Cardiac muscle cell (in vitro differentiated cells and primary cell): ENCODE results near the gene ASXL2. TPM values are rescaled to one million over a fixed set of nuclear protein-coding genes. Genes with fewer than 3 reads are reported as not detected.

Experiments
- DNase-seq, 2 donors: peaks; one replicate each; pipeline versions ENCODE4 v3.0.0 to v3.0.0-alpha.2; 2010 to 2017; ENCODE audit warnings: low read depth in 1 of 2, low spot score in 1 of 2
- H3K27ac ChIP-seq: fragments of 200-600 bp; sonication (generic); 2 replicates; pipeline ENCODE4 v1.5.1; 2016
- H3K27me3 ChIP-seq: fragments of 200-600 bp; sonication (generic); 2 replicates; pipeline ENCODE4 v1.6.0; 2016; ENCODE audit warnings: control low read depth
- H3K36me3 ChIP-seq: fragments of 200-600 bp; sonication (generic); 2 replicates; pipeline ENCODE4 v1.5.1; 2016; ENCODE audit warnings: control low read depth
- H3K4me1 ChIP-seq: fragments of 200-600 bp; sonication (generic); 2 replicates; pipeline ENCODE4 v1.8.1; 2017; ENCODE audit warnings: low read depth, mild to moderate bottlenecking, mixed run types
- H3K4me3 ChIP-seq: fragments of 200-600 bp; sonication (generic); 2 replicates; pipeline ENCODE4 v1.5.1; 2016; ENCODE audit warnings: mild to moderate bottlenecking
- H3K9me3 ChIP-seq: fragments of 200-600 bp; sonication (generic); 2 replicates; pipeline ENCODE4 v1.5.1; 2017; ENCODE audit warnings: low read depth, mild to moderate bottlenecking, control low read depth
- polyA plus RNA-seq: library from polyadenylated mRNA; unstranded; fragments of >200 nt; fragmentation: Nextera tagmentation; extraction: Ambion mirVana; gene quantifications from 2 replicates; pipeline ENCODE4 v1.2.1, GENCODE V29; 2016
- total RNA-seq: library from RNA; depleted of rRNA; stranded (reverse); fragments of >200 nt; gene quantifications from 2 replicates; pipeline ENCODE4 v1.2.3, GENCODE V29; 2016
- TF ChIP-seq, protein P1 (sequence below): IDR thresholded peaks from 2 replicates; pipeline ENCODE4 v1.5.1; 2012; ENCODE audit warnings: low read depth, mild to moderate bottlenecking, low read length

The ASXL2 gene
- total and polyA plus RNA-seq, 2 experiments from 2014 or later = 5.3 to 14.7 TPM

- no peak for DNase-seq
- Histone ChIP-seq H3K4me1 (no peaks in the 10 kb centered on the region), H3K27ac (no peak overlapping the region), H3K27me3 (no peaks in the 10 kb centered on the region), H3K4me3 (no peak overlapping the region), H3K9me3 (no peaks in the 10 kb centered on the region), H3K36me3 (peaks cover 3% of the 10 kb centered on the region)
- TF ChIP-seq, protein P1, sequence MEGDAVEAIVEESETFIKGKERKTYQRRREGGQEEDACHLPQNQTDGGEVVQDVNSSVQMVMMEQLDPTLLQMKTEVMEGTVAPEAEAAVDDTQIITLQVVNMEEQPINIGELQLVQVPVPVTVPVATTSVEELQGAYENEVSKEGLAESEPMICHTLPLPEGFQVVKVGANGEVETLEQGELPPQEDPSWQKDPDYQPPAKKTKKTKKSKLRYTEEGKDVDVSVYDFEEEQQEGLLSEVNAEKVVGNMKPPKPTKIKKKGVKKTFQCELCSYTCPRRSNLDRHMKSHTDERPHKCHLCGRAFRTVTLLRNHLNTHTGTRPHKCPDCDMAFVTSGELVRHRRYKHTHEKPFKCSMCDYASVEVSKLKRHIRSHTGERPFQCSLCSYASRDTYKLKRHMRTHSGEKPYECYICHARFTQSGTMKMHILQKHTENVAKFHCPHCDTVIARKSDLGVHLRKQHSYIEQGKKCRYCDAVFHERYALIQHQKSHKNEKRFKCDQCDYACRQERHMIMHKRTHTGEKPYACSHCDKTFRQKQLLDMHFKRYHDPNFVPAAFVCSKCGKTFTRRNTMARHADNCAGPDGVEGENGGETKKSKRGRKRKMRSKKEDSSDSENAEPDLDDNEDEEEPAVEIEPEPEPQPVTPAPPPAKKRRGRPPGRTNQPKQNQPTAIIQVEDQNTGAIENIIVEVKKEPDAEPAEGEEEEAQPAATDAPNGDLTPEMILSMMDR = no peak
Measured at GRCh38 chr2:25809646-25810045, 68.6 kb downstream of the ASXL2 start.

DNA sequence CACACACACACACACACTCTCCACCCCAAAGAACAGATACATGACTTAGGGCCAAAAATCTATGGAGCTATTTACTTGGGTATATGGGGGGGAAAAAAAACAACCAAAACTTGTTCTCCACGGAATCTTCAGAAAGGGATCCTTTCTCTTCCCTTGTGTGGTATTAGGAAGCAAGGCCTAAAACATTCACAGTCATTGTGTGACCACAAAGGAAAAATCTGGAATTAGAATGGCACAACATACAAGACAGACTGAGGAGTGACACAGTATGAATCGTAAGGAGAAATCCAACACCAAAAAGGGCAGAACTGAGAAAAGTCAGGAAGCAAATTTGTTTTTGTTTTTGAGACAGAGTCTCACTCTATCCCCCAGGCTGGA, 70.3 kb downstream of the ASXL2 start:
- DNase-seq = no peak
- Histone ChIP-seq H3K9me3 (no peaks in the 10 kb centered on the region), H3K36me3 (peaks cover 19% of the 10 kb centered on the region), H3K4me3 (no peak overlapping the region), H3K27ac (no peak overlapping the region), H3K27me3 (no peaks in the 10 kb centered on the region), H3K4me1 (no peaks in the 10 kb centered on the region)
- TF ChIP-seq, protein P1 = no peak

DNA sequence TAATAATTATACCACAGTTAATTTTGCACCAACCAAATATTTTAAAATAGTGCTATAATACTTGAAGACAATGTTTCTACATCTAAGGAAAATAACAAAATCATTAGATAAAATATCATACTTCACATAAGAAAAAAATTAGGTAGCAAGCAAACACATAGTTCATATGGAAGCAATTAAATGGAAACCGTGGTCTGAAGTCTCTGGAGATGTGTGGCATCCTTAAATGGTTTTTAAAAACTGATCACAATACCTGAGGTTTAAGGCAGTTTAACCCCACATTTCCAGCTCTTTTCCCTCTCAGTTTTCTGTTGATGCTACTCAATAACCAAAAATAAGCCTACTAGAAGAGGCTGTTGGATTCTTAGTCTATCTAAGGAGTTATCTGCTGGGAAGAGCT, 71.3 kb downstream of the ASXL2 start:
- H3K4me3 ChIP-seq = no peak overlapping the region

DNA sequence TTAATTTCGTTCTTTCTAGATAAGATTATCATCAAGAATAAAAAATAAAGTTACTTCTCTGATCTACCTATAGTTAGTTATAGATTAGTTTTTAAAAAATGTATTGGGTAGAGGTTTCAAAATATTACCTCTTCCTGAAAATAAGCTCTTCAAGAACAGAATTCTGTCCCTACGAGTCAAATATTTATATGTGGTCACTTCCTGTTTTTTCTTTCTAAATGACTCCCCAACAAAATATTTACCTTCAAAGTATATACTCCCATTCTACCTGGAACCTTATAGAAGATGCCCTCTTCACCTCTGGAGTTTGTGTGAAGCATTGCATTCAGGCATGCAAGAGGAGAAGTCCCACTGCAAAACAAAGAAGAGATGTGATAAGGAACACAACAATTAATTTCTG, 72.3 kb downstream of the ASXL2 start:
- DNase-seq = no peak
- TF ChIP-seq, protein P1 = no peak

More for the DNA sequence above, 71.3 kb downstream of the ASXL2 start:
- TF ChIP-seq, protein P1 = no peak
- Histone ChIP-seq H3K9me3 (no peaks in the 10 kb centered on the region), H3K27ac (no peak overlapping the region), H3K4me1 (no peaks in the 10 kb centered on the region), H3K36me3 (peaks cover 21% of the 10 kb centered on the region), H3K27me3 (no peaks in the 10 kb centered on the region)
- DNase-seq = no peak

DNA sequence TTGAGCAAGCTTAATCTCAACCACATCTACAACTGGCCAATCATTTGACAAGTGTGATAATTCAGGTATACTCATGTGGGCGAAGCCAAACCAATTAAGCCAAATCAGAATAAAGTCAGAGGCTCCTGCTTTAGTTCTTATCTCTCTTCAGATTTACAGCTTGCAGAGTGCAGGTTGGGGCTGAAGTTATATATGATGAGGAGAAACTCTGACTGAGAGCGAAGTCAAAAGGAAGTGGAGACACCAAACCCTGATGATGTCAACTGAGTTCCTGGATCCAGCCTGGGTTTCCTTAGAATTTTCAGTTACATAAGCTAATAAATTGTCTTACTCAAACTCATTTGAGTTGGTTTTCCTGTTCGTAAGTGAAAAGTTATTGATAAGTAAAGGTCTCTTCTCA, 73.9 kb downstream of the ASXL2 start:
- TF ChIP-seq, protein P1 = no peak
- Histone ChIP-seq H3K36me3 (peaks cover 21% of the 10 kb centered on the region), H3K9me3 (no peaks in the 10 kb centered on the region), H3K4me1 (no peaks in the 10 kb centered on the region), H3K27me3 (no peaks in the 10 kb centered on the region), H3K4me3 (no peak overlapping the region), H3K27ac (no peak overlapping the region)
- no peak for DNase-seq

More for the DNA sequence above, 72.3 kb downstream of the ASXL2 start:
- Histone ChIP-seq H3K27me3 (no peaks in the 10 kb centered on the region), H3K4me1 (no peaks in the 10 kb centered on the region), H3K9me3 (no peaks in the 10 kb centered on the region), H3K27ac (no peak overlapping the region), H3K4me3 (no peak overlapping the region), H3K36me3 (peaks cover 21% of the 10 kb centered on the region)

DNA sequence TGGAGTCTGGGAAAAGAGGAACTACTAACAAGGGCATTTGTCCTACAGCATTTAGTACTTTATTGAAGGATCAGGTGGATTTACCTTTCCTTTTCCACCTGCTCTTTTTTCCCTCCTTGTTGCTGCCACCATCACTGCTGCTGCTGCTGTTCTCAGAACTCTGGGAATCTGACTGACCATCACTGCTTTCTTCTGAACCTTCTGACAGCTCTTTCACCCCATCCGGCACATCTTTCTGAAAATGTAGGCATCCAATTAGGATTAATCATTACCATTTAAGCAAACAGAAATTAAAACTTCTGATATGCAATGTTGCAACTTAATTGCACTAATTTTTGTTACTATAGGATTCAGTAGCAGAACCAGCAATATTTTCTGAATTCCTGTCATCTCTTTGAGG, 79.0 kb downstream of the ASXL2 start:
- Histone ChIP-seq H3K36me3 (peaks cover 22% of the 10 kb centered on the region), H3K9me3 (no peaks in the 10 kb centered on the region), H3K4me3 (no peak overlapping the region), H3K27ac (no peak overlapping the region), H3K27me3 (no peaks in the 10 kb centered on the region), H3K4me1 (no peaks in the 10 kb centered on the region)
- TF ChIP-seq, protein P1 = no peak
- no peak for DNase-seq
